NOMO-1 (cell line): Measurements from ENCODE around the gene ZNF581.

Experiments used
- DNase-seq, 2 experiments: peaks; one replicate each; lab custom pipeline; 2025; ENCODE audit not compliant: unreplicated experiment in 2 of 2; lab: John Stamatoyannopoulos, UW

Gene ZNF581

GRCh38 chr19:55677572-55678028 lies 34.2 kb downstream of the ZNF581 start:
- DNase-seq, result no peak

GRCh38 chr19:55678121-55678671 lies 34.7 kb downstream of the ZNF581 start:
- DNase-seq, result peak; percentile 93 to 94

- DNase-seq, result no peak
Measured at GRCh38 chr19:55679343-55680257, 36.2 kb downstream of the ZNF581 start.

- no peak for DNase-seq
Measured at GRCh38 chr19:55680339-55681130, 37.1 kb downstream of the ZNF581 start.

GRCh38 chr19:55681131-55682092 lies 38.0 kb downstream of the ZNF581 start:
- DNase-seq, result no peak

GRCh38 chr19:55683449-55684261 lies 40.2 kb downstream of the ZNF581 start:
- no peak for DNase-seq

GRCh38 chr19:55684946-55685681 lies 41.7 kb downstream of the ZNF581 start:
- DNase-seq, result no peak

- no peak for DNase-seq
Measured at GRCh38 chr19:55685776-55686175, 42.3 kb downstream of the ZNF581 start.

GRCh38 chr19:55686311-55687050 lies 43.0 kb downstream of the ZNF581 start:
- DNase-seq, result no peak

- no peak for DNase-seq
Measured at GRCh38 chr19:55687281-55688201, 44.1 kb downstream of the ZNF581 start.

GRCh38 chr19:55688422-55689218 lies 45.2 kb downstream of the ZNF581 start:
- no peak for DNase-seq

GRCh38 chr19:55689411-55690108 lies 46.1 kb downstream of the ZNF581 start:
- no peak for DNase-seq

- DNase-seq, result no peak
Measured at GRCh38 chr19:55690109-55690768, 46.8 kb downstream of the ZNF581 start.

GRCh38 chr19:55690769-55691545 lies 47.5 kb downstream of the ZNF581 start:
- no peak for DNase-seq
